Ovary (tissue), 9 donors: ENCODE measurements around the gene LENEP. TPM values are rescaled to one million over a fixed set of nuclear protein-coding genes. Genes with fewer than 3 reads are reported as not detected.

Experiments used
- DNase-seq, 5 donors: peaks; one replicate each; pipeline ENCODE4 v3.0.0-alpha.2; 2019 to 2020
- H3K27ac ChIP-seq, 2 donors: fragments of 200-600 bp; one replicate each; pipeline versions ENCODE4 v1.5.1 to v1.8.0; 2019 to 2022
- H3K27me3 ChIP-seq: fragments of 200-600 bp; one replicate; pipeline ENCODE4 v1.8.0; 2022
- H3K36me3 ChIP-seq: fragments of 200-600 bp; sonication (generic); one replicate; pipeline ENCODE4 v1.5.1; 2019
- H3K4me1 ChIP-seq: one replicate; pipeline ENCODE4 v1.8.1; 2013; ENCODE audit warnings: mild to moderate bottlenecking, moderate library complexity; ENCODE audit not compliant: insufficient read depth
- H3K4me3 ChIP-seq: fragments of 200-600 bp; sonication (generic); one replicate; pipeline ENCODE4 v1.5.1; 2017
- H3K9me3 ChIP-seq, 2 donors: fragments of 200-600 bp in 1 of 2; sonication (generic) in 1 of 2; one replicate each; pipeline versions ENCODE4 v1.5.1 to v1.8.1; 2013 to 2019; ENCODE audit warnings: mild to moderate bottlenecking in 1 of 2, moderate library complexity in 1 of 2
- CTCF ChIP-seq, 3 donors: fragments of 450-650 bp in 2 of 3; fragments of 200-600 bp in 1 of 3; IDR thresholded peaks; one replicate each; pipeline versions ENCODE4 v1.5.1 to v1.8.0; 2016 to 2022; ENCODE audit warnings: antibody characterized with exemption in 3 of 3, mild to moderate bottlenecking in 1 of 3
- EP300 ChIP-seq: sonication (generic); formaldehyde crosslinking; IDR thresholded peaks from one replicate; pipeline ENCODE4 v1.6.1; 2017; ENCODE audit warnings: antibody characterized with exemption
- POLR2A ChIP-seq: fragments of 450-650 bp; IDR thresholded peaks from one replicate; pipeline ENCODE4 v1.6.1; 2017; ENCODE audit warnings: antibody characterized with exemption, mild to moderate bottlenecking, moderate library complexity
- WGBS, 3 donors: extraction: QIAGEN DNeasy Blood & Tissue Kit in 1 of 3; methylation state at CpG; one replicate each; pipeline versions ENCODE4 v1.1.5 to v1.1.7; 2013 to 2017; 5-methylcytosine and 5-hydroxymethylcytosine counted together
- intact Hi-C, 4 donors: fragments of 100-400 bp; cut with DNase I; formaldehyde crosslinking; loops; one replicate each; pipeline versions ENCODE4 v1.11.0 to v1.15.1; 2022 to 2023
- polyA plus RNA-seq, 2 donors: library from polyadenylated mRNA; stranded (reverse); fragments of 200-250 nt in 1 of 2; fragments of 350-450 nt in 1 of 2; fragmentation: Illumina TruSeq in 1 of 2; extraction: RNeasy Lipid Tissue Mini Kit (QIAGEN cat#74804) in 1 of 2; gene quantifications; one replicate each; pipeline ENCODE4 v1.2.3, GENCODE V29; 2013 to 2014
- total RNA-seq, 7 donors: library from RNA; depleted of rRNA in 2 of 7; stranded (reverse); fragments of >200 nt in 2 of 7; fragmentation: NEBNext Ultra II Directional in 3 of 7; extraction: Animal tissue kit (Norgen Biotek cat#: 25700) in 3 of 7; gene quantifications; one replicate each; pipeline versions ENCODE4 v1.1.0 to v1.2.4, GENCODE V29; 2016 to 2023
- donor health status: DM: no; HTN: no; CAD: no; lungs with moderate emphysema.
- donor health status: DM: no; HTN: no; CAD: no.
- donor health status: Bipolar disorder and iron deficiency.
- donor health status: DM: yes; HTN: yes; CAD: no.
- donor health status: DM: no; HTN: no; CAD: no.
- donor health status: DM: yes; HTN: yes; CAD: no.

The LENEP gene
- total and polyA plus RNA-seq, 9 donors: not detected

- TF ChIP-seq EP300 (no peak), POLR2A (no peak), CTCF (IDR thresholded peaks at IDR 0.05) (no peak)
- H3K27me3 ChIP-seq: no peaks in the 10 kb centered on the region
- peak overlapping the region; percentile 82 for H3K4me3 ChIP-seq
- no peaks in the 10 kb centered on the region for H3K9me3 ChIP-seq
- peak overlapping the region; percentile 94 to 95 for H3K27ac ChIP-seq
- H3K4me1 ChIP-seq: peaks cover 11% of the 10 kb centered on the region
- H3K36me3 ChIP-seq: no peaks in the 10 kb centered on the region
- no peak for DNase-seq
- 0 to 2% (median 1%) methylated on average over 11 of the region's 11 CpGs for WGBS, 3 donors
- intact Hi-C loops: loop anchor here in 3 of 4 donors (2.0 to 5.0 kb wide), 3 partner anchors 27 to 44 kb away; partner anchors contain the start of genes CKS1B (in 1 of the 3), PBXIP1 (in 1 of the 3) and PYGO2 (in 1 of the 3)
Observed at GRCh38 chr1:155001425-155001674, 8.0 kb downstream of the LENEP start.

DNA sequence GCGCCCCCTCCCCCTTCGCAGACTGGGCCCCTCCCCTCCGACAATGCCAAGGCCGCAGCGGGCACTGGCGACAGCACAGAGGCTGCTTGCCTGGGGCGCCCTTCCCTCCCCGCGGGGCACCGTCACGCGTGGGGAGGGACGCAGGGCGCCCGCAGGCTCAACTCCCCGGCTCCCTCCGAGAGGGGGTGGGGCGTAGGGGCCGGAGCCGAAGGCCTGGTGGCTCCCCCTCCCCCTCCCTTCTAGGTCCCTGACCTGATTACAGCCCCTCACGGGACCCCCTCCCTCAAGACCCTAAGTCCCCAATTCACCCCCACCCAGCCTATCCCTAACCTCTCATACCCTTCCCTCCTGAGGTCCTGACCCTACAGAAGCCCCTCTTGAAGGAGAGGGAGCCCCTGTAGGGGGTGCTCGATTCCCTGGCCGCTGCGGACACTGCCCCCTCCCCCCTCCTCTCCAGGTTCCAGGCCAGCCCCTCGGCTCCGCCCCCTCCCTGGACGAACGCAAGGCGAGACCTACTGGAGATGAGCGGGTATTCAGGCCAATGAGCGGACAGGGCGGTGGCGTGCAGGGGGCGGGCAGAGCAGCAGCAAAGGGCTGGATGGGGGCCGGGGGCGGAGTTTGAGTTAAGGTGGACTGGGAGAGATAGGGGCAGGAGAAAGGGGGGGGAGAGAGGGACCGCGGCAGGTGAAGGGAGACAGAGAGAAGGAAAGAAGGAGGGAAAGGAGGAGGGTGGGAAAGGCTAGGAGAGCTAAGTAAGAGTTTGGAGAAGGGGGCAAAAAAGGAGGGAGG is 8.5 kb downstream of the LENEP start:
- no peaks in the 10 kb centered on the region for H3K36me3 ChIP-seq
- 1 to 2% (median 1%) methylated on average over 31 to 38 of the region's 38 CpGs for WGBS, 3 donors
- H3K27ac ChIP-seq: peak overlapping the region; percentile 94 to 95
- DNase-seq: peak; percentile 99 to 100 (median 100)
- intact Hi-C loops: loop anchor here in 3 of 4 donors (2.0 to 5.0 kb wide), 3 partner anchors 27 to 45 kb away; partner anchors contain the start of genes CKS1B (in 1 of the 3), PBXIP1 (in 1 of the 3) and PYGO2 (in 1 of the 3)
- peak; percentile 92 for TF ChIP-seq POLR2A
- peak in 2 of 3 donors; percentile 48 to 58 for TF ChIP-seq CTCF (IDR thresholded peaks at IDR 0.05)
- no peak for TF ChIP-seq EP300
- H3K9me3 ChIP-seq: no peaks in the 10 kb centered on the region
- no peaks in the 10 kb centered on the region for H3K27me3 ChIP-seq
- peak overlapping the region; percentile 82 for H3K4me3 ChIP-seq
- peaks cover 11% of the 10 kb centered on the region for H3K4me1 ChIP-seq

- peak; percentile 56 to 74 (median 66) for DNase-seq
- Histone ChIP-seq H3K27me3 (no peaks in the 10 kb centered on the region), H3K27ac (peak within 1 kb of the TSS; percentile 94 to 96), H3K4me3 (peak within 1 kb of the TSS; percentile 82), H3K36me3 (no peaks in the 10 kb centered on the region), H3K9me3 (no peaks in the 10 kb centered on the region), H3K4me1 (peaks cover 11% of the 10 kb centered on the region)
- 0% methylated on average over 28 to 34 of the region's 35 CpGs for WGBS, 3 donors
- intact Hi-C loops: loop anchor here in 2 of 4 donors (5.0 kb wide), 2 partner anchors 40 to 45 kb away; partner anchors contain the start of genes PBXIP1 (in 1 of the 2) and PYGO2 (in 1 of the 2)
- no peak for TF ChIP-seq CTCF (IDR thresholded peaks at IDR 0.05)
- TF ChIP-seq POLR2A: peak; percentile 10
Observed at GRCh38 chr1:155002464-155003226, 9.3 kb downstream of the LENEP start, which contains the start of gene ZBTB7B. TSS of gene ZBTB7B (plus strand) at chr1:155002802. CDS start at chr1:155014661, 11,859 bp downstream.

GRCh38 chr1:155003227-155003765 is 9.9 kb downstream of the LENEP start:
- DNase-seq: peak; percentile 56 to 80 (median 69)
- Histone ChIP-seq H3K9me3 (no peaks in the 10 kb centered on the region), H3K4me3 (peak overlapping the region; percentile 82), H3K27ac (peak overlapping the region; percentile 90 to 96), H3K4me1 (peaks cover 11% of the 10 kb centered on the region), H3K36me3 (no peaks in the 10 kb centered on the region), H3K27me3 (no peaks in the 10 kb centered on the region)
- no peak for TF ChIP-seq POLR2A
- TF ChIP-seq CTCF (IDR thresholded peaks at IDR 0.05): no peak
- TF ChIP-seq EP300: no peak
- 0 to 1% (median 0%) methylated on average over 34 to 37 of the region's 37 CpGs for WGBS, 3 donors
- intact Hi-C loops: loop anchor here in 2 of 4 donors (5.0 kb wide), 2 partner anchors 41 to 46 kb away; partner anchors contain the start of genes PBXIP1 (in 1 of the 2) and PYGO2 (in 1 of the 2)
